Measurements from ENCODE around the gene STAT5B.

DNA sequence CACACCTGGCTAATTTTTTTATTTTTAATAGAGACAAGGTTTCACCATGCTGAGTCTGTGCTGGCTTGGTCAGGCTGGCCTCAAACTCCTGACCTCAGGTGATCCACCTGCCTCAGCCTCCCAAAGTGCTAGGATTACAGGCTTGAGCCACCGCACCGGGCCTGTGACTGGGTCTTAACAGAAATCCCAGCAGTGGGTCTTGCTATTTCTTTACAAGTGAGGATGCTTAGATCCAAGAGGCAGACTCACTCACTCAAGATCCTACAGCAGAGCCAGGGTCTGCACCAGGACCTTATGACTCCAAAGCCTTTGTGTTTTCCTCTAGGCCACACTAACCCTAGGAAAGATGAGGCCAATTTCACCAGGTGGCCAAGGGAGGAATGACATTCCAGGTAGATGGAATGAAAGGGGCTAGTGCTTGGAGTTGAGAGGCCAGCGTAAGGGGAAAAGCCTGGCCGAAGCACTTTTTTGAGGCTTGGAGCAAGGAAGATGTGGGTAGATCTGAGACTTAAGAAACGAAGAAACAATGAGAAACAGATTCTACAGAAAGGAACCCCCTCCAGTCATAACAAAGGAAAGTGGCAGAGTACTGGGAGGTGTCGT is 6.4 kb upstream of the STAT5B start:
- TF ChIP-seq PATZ1 (CRISPR knock-in tag; IDR thresholded peaks at IDR 0.05; ENCODE audit: borderline replicate concordance): no peak
- no peak for TF ChIP-seq ZFP30 (CRISPR knock-in tag; IDR thresholded peaks at IDR 0.05)
- no peak for TF ChIP-seq ARNTL (CRISPR knock-in tag; IDR thresholded peaks at IDR 0.05; ENCODE audit: borderline replicate concordance, low read depth)
- TF ChIP-seq GLIS3 (CRISPR knock-in tag; IDR thresholded peaks at IDR 0.05): no peak
- no peak for TF ChIP-seq PPARA (CRISPR knock-in tag; IDR thresholded peaks at IDR 0.05; ENCODE audit: borderline replicate concordance)
- no peak for TF ChIP-seq ZNF8 (CRISPR knock-in tag; IDR thresholded peaks at IDR 0.05)
- no peak for TF ChIP-seq POU6F1 (CRISPR knock-in tag; IDR thresholded peaks at IDR 0.05; ENCODE audit: borderline replicate concordance, low read depth)
- TF ChIP-seq ISL1 (CRISPR knock-in tag; IDR thresholded peaks at IDR 0.05): no peak
- TF ChIP-seq ZNF565 (CRISPR knock-in tag; conservative IDR thresholded peaks at IDR 0.05; ENCODE audit: low read depth): no peak
- no peak for TF ChIP-seq RARB (CRISPR knock-in tag; IDR thresholded peaks at IDR 0.05)
- TF ChIP-seq ZNF70 (CRISPR knock-in tag; IDR thresholded peaks at IDR 0.05): no peak
- no peak for TF ChIP-seq BACH2 (CRISPR knock-in tag; IDR thresholded peaks at IDR 0.05; ENCODE audit: borderline replicate concordance)
- TF ChIP-seq ZC3H10 (CRISPR knock-in tag; IDR thresholded peaks at IDR 0.05): no peak

All from SK-N-SH treated with all-trans-retinoic acid at 6 μM for 48 hours (cell line).